NCI-H2081 treated with DMSO at 0.1 percent for 48 hours (cell line): Measurements from ENCODE around the gene FOXI2.

Source experiments
- DNase-seq: peaks from one replicate; lab custom pipeline; 2025; lab: John Stamatoyannopoulos, UW

Gene FOXI2

GRCh38 chr10:127743205-127743604 is 6.2 kb downstream of the FOXI2 start:
- no peak for DNase-seq

- no peak for DNase-seq
Measured at GRCh38 chr10:127744956-127745355, 8.0 kb downstream of the FOXI2 start.

DNA sequence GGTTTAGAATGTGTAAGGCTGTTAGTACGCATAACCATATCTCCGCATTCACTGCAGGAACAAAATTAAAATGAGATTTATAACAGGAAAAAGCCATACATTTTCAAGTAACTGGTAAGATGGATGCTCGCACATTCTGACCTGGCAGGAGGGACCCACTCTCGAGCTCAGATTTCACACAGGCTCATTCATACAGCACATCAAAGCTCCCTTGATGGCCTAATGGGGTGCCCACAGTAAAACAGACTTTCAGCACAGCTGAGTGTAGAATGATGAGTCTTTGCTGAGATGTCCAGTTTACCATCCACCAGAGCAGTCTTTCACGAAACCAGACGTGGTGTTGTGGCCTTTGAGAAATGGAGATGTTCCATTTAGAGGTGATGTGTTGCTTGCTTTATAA is 8.9 kb downstream of the FOXI2 start:
- no peak for DNase-seq

DNA sequence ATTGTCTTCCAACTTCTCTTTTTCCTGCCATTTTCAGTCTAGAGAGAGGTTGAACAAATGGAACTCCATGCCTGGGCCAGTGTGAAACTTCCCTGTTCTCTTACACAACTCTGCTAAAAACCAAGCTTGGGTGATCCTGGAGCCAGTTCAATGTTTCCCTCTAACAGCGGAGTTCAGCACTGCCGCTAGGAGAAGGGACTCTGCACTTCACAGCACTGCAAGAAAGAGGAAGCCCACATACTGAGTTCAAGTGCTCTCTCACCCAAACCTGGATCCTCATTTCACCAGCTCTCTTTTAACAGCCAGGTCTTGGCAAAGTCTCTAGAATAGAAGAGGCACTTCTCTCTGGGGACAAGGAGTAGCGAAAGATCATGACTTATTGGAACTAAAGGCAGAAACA is 18.8 kb downstream of the FOXI2 start:
- no peak for DNase-seq

GRCh38 chr10:127756264-127756663 is 19.3 kb downstream of the FOXI2 start:
- DNase-seq, result no peak

- DNase-seq, result no peak
Measured at GRCh38 chr10:127757033-127757432, 20.0 kb downstream of the FOXI2 start.

DNA sequence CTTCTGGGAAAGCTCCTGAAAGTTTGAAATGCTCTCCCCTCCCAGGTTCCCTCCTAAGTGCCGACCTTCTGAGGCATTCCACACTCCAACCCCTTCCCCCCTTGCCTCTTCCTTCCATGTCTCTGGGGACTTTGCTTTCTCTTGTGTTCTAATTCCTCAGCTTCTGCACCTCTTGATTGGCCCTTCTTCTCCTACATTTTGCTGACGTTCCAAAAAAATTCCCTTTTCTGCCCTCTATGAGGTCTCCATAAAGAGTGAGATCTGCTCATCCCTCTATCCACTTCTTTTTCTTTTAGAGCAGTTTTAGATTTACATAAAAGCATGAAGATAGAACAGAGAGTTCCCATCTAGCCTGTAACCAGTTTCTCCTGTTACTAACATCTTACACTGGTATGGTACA is 22.3 kb downstream of the FOXI2 start:
- DNase-seq, result no peak

DNA sequence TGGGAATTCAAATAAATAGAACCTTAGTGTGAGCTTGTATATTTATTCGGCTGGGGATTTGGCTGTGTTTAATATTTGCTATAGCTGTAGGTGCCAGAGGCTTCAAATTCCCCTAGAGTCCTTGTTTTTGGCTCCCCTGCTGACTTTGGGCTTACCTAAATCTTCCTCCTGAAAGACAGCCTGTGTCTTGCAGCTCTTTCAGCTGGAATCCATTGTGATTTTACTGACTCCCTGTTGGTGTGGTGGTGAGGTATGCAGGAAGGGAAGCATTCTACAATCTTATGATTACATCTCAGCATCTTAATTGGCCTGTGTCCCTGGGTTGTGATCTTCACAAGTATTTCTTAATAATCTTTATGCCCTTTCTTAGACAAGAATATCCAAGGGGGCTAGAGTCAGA is 25.9 kb downstream of the FOXI2 start:
- no peak for DNase-seq

DNA sequence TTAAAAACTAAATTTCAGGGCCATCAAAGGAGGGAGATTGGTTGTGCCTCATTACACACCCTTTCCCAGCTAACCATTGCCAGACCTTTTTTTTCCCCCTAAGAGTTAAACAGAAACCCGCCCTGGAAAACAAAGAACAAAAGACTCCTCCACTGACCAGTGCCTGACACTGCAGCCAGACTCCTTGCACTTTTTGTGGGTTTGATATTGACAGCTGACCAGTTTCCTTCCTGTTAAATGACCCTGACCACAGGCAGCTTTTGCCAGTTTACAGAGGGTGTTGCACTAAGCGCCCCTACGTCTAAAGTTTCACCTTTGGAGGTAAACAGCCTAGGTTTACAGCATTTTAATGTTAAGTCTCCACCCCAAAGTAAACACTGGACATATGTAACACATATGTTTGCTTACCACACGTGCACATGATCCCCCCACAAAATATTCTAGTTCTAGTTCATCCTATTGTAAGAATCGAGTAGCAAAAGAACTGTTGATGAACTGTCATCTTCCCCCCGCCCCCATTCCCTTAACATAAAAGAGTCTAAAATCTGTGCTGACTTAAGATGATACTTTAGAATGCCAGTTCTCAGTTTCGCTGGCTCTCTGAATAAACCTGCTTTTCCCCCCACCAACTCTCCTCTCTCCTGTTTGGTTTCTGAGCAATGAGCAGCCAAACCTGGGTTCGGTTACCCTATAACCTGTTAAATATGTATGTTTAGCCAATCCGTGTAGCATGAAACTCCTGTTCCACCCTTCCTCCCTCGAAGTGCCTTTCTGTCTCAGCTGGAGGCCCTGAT is 38.0 kb downstream of the FOXI2 start:
- DNase-seq, result no peak

DNA sequence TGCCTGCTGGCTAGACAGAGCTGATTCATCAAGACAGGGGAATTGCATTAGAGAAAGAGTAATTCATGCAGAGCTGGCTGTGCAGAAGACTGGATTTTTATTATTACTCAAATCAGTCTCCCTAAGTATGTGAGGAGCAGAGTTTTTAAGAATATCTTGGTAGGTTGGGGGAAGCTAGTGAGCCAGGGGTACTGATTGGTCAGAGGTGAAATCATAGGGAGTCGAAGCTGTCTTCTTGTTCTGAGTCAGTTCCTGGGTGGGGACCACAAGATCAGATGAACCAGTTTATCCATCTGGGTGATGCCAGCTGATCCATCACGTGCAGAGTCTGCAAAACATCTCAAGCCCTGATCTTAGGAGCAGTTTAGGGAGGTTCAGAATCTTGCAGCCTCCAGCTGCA is 39.8 kb downstream of the FOXI2 start:
- no peak for DNase-seq

GRCh38 chr10:127781412-127781811 is 44.4 kb downstream of the FOXI2 start:
- no peak for DNase-seq

DNA sequence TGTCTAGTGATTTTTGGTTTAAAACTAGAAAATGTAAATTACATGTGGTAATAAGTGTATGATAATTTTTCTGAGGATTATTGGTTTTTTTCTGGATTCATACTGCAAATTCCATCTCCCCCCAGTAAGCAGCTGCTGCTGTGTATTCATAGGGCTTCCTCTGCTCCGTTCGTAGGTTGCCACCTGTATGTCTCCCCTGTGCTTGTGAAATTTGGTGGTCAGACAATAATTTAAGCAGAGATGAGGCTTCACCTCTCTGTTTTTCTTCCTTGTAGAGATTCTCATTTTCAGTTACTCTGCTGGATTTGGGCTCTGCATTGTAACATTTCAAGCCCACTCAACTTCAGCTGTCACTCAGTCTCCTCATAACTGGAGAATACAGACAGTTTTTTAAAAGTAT is 50.9 kb downstream of the FOXI2 start:
- no peak for DNase-seq

DNA sequence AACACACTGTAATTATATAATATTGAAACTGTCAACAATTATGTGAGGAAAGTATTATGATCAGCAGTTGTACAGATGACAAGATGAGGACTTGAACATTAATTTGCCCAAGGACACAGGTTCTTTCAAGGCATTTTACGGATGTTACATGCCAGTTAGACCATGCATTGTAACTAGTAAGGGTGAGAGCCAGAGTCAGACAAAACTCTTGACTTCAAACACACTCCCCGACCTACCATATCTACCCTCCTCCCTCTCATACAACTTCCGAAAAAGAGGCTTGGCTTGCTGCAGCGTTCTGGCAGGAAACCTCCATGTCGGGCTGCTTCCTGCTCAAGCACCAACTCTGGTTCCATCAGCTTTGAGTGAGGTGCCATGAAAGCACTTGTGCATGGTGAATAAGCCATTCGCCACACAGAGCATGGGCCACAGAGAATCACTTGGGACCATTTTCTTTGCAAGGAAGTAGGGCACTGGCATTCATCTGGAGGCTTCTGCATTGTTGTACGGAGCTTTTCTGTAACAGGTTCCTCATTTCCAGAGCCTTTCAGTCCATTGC is 53.2 kb downstream of the FOXI2 start:
- no peak for DNase-seq
